ENCODE measurements around the gene ANKRD9. TPM values are rescaled to one million over a fixed set of nuclear protein-coding genes. Genes with fewer than 3 reads are reported as not detected.

ANKRD9 gene
- polyA plus RNA-seq, 1 donor from 2014 or later: 1.5 TPM

DNA sequence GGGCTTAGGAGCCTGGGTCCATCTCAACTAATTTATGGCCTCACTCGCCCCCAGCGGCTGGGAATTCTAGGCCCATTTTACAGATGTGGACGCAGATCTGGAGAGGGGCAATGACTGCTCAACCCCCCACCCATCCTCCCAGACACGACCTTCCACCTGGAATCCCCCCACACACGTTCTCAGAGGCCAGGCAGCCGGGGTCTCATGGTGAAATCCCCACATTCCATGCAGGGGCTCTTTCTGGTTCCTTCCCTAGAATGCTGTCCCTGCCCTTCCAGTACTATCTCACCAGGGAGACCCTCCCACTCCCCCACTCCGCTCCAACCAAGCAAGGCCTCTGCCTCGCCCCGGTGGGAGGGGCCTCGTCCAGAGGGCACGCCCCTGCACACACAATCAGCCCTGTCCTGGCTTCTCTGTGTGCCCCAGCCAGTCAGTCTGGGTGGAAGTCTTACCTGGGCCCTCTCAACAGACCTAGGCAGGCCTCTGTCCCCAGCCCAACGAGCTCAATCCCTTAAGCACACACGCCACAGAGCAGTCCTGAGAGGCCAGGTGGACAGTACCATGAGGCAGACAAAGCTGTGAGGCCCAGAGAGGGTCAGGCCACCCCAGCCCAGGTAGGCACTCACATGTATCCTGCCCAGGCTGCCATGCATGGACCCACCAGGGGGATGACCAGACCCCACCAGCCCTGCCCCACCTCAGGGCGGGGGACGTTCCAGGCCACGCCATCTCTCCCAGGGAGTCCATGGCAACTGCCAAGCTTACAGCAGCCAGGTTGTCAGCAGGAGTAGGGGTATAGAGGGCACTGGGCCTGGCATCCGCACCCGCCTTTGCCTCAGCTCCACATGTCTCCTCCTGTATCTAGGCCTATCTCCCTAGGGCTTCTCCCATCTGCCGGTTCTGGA lies 1.3 kb upstream of the ANKRD9 start:
- Histone ChIP-seq H4K20me1 (ENCODE audit: insufficient read depth) (no peaks in the 10 kb centered on the region), H3K9ac (ENCODE audit: low read length) (peak overlapping the region; percentile 56), H3K4me2 (ENCODE audit: low read length) (peak overlapping the region; percentile 44), H3K79me2 (replicated peaks; ENCODE audit: insufficient read depth, low read length) (no peaks in the 10 kb centered on the region), H3K27ac (ENCODE audit: low read length) (no peak overlapping the region), H3K9me2 (ENCODE audit: insufficient read depth, low read length) (no peaks in the 10 kb centered on the region), H2AFZ (ENCODE audit: low read depth, low read length) (no peak overlapping the region), H3K27me3 (ENCODE audit: insufficient read depth, low read depth, low read length) (peaks cover 4% of the 10 kb centered on the region), H3K9me3 (ENCODE audit: low read length) (no peaks in the 10 kb centered on the region), H3F3A (ENCODE audit: insufficient read depth, low read length, poor library complexity, severe bottlenecking) (no peaks in the 10 kb centered on the region), H3K4me3 (ENCODE audit: low read length) (peak overlapping the region; percentile 83), H3K36me3 (ENCODE audit: insufficient read depth, low read length) (no peaks in the 10 kb centered on the region)
- TF ChIP-seq RAD21 (conservative IDR thresholded peaks at IDR 0.05) (no peak), SMC3 (conservative IDR thresholded peaks at IDR 0.05; ENCODE audit: poor library complexity) (no peak), TAF1 (IDR thresholded peaks at IDR 0.05; ENCODE audit: low read depth) (no peak), CTCF (IDR thresholded peaks at IDR 0.05; ENCODE audit: poor library complexity, severe bottlenecking) (no peak), EP300 (conservative IDR thresholded peaks at IDR 0.05; ENCODE audit: poor library complexity, severe bottlenecking) (no peak), MXI1 (conservative IDR thresholded peaks at IDR 0.05; ENCODE audit: poor library complexity, severe bottlenecking) (no peak), EZH2 (IDR thresholded peaks at IDR 0.05; ENCODE audit: borderline replicate concordance, insufficient read depth, low read length, poor library complexity, severe bottlenecking) (no peak), REST (IDR thresholded peaks at IDR 0.05; ENCODE audit: borderline replicate concordance) (no peak), POLR2AphosphoS5 (IDR thresholded peaks at IDR 0.05) (no peak)

GRCh38 chr14:102508774-102509745 lies 516 bp downstream of the ANKRD9 start:
- H3K9me2 ChIP-seq (ENCODE audit: insufficient read depth, low read length): no peaks in the 10 kb centered on the region
- no peak for TF ChIP-seq TAF1 (IDR thresholded peaks at IDR 0.05; ENCODE audit: low read depth)
- TF ChIP-seq POLR2AphosphoS5 (IDR thresholded peaks at IDR 0.05): no peak
- no peak for TF ChIP-seq SMC3 (conservative IDR thresholded peaks at IDR 0.05; ENCODE audit: poor library complexity)
- TF ChIP-seq EP300 (conservative IDR thresholded peaks at IDR 0.05; ENCODE audit: poor library complexity, severe bottlenecking): no peak
- TF ChIP-seq MXI1 (conservative IDR thresholded peaks at IDR 0.05; ENCODE audit: poor library complexity, severe bottlenecking): peak; percentile 26
- no peak for TF ChIP-seq EZH2 (IDR thresholded peaks at IDR 0.05; ENCODE audit: borderline replicate concordance, insufficient read depth, low read length, poor library complexity, severe bottlenecking)
- no peaks in the 10 kb centered on the region for H3K79me2 ChIP-seq (replicated peaks; ENCODE audit: insufficient read depth, low read length)
- H3K4me2 ChIP-seq (ENCODE audit: low read length): no peak overlapping the region
- no peaks in the 10 kb centered on the region for H4K20me1 ChIP-seq (ENCODE audit: insufficient read depth)
- H3K27ac ChIP-seq (ENCODE audit: low read length): no peak overlapping the region
- H3K27me3 ChIP-seq (ENCODE audit: insufficient read depth, low read depth, low read length): peaks cover 4% of the 10 kb centered on the region
- no peaks in the 10 kb centered on the region for H3F3A ChIP-seq (ENCODE audit: insufficient read depth, low read length, poor library complexity, severe bottlenecking)
- no peaks in the 10 kb centered on the region for H3K9me3 ChIP-seq (ENCODE audit: low read length)
- H2AFZ ChIP-seq (ENCODE audit: low read depth, low read length): no peak overlapping the region
- peak overlapping the region; percentile 61 for H3K4me3 ChIP-seq (ENCODE audit: low read length)
- no peaks in the 10 kb centered on the region for H3K36me3 ChIP-seq (ENCODE audit: insufficient read depth, low read length)
- H3K9ac ChIP-seq (ENCODE audit: low read length): peak overlapping the region; percentile 29

Measured in neural cell (in vitro differentiated cells).